HG02981 (cell line): ENCODE data around the gene INS.

Experiments
- ATAC-seq: cut with Tn5 transposase; IDR thresholded peaks from one replicate; pipeline ENCODE4 v1.9.1; 2021; ENCODE audit warnings: mild to moderate bottlenecking, moderate library complexity; ENCODE audit not compliant: unreplicated experiment

Gene INS

DNA sequence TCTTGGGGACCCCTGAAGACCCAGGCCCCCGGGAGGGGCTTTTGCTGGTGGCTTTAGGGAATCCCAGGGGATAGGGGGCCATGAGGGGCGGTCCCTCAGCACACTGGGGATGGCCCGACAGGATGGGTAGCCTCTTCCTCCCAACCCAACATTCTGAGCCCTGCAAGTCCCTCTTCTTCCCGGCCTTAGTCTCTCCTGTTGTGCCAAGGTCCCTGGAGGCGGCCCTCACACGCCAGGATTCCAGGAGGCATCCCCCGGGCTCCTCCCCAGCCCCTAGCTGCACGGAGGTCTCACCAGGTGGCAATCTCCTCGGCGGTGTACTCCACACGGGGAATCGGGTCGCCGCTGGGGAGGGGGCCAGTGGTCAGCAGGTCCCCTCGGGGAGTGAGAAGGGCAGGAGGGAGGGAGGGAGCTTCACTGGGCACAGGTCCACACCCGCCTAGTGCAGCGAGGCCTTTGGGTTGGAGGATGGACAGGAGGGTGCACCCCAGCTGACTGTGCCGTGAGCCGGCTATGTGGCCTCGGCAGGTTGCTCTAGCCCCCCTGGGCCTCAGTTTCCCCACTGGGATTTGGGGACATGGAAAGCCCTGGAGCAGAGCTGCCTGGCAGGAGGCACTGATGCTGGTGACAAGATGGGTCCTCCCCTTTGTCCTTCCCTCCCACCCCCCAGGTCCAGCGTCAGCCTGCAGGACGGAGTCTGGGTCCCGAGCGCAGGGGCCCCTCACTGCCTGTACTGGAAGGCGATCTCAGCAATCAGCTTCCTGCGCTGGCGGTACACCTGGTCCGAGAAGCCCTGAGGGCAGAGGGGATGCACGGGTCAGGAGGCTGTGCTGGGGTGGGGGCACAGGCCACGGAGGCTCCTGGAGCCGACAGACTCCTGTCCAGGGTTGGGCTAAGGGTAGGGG is 6.4 kb upstream of the INS start:
- ATAC-seq = no peak

DNA sequence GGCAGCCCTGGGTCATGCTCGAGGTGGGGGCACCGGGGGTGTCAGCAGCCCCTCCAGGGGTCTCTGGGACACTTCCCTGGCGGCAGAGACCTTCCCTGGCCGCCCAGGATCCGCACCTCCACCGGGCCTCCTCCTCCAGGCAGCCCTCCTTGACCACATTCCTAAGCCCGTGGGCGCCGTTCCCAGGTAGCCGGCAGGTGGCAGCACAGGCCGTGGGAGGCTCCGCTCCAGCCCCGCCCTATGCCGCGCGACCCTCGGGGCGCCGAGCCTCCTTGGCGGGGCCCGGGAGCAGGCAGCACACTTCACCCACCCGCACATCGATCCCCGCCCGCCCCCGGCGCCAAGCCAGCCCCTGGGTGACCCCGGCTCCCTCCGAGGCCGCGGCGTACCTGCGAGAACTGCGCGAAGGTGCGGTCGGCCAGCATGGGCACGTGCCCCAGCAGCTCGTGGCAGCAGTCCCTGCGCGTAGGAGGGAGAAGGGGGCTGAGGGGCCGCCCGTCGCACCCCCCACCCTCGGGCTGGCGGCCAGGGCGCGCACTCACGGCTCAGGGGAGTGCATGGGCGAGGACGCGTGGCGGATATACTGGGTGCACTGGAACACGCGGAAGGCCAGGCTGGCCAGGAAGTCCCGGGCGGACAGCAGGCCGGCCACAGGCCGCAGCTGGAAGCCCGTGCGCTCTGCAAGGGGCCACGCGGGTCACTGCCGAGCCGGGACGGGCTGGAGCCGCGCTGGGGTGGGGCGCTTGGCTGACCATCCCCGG is 5.3 kb upstream of the INS start:
- ATAC-seq = no peak

DNA sequence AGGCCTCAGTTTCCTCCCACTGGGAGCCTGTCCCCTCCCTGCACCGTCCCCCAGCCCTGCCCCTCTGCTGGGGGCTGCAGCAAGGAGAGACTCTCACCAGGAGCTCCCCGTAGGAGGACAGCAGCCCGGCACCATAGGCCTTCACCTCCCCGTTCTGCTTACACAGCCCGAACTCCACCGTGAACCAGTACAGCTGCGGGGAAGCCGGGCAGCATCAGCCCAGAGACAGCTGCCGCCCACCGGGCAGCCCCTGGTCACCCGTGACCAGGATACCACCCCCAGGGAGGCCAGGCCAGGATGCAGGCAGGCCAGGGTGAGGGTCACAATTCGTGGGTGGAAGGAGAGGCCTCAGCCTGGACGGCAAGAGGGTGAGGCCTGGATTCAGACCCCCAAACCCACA is 4.6 kb upstream of the INS start:
- ATAC-seq = no peak

GRCh38 chr11:2164861-2165555 is 4.0 kb upstream of the INS start:
- no peak for ATAC-seq

DNA sequence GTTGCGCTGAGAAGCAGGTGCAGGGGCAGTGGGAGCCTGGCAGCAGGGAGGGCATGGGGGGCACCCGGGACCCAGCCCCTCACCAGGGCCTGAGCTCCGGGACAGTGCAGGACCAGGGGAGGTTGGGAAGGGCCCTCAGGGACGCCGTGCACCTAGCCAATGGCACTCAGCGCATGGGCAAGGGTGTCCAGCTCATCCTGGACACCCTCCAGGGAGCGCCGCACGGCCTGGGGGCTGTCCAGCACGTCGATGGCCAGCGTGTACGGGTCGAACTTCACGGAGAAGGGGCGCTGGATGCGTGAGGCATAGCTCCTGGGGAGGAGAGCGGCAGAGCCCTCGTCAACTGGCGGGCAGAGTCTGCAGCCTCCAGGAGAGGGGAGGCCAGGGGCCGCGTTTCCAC is 3.1 kb upstream of the INS start:
- no peak for ATAC-seq

DNA sequence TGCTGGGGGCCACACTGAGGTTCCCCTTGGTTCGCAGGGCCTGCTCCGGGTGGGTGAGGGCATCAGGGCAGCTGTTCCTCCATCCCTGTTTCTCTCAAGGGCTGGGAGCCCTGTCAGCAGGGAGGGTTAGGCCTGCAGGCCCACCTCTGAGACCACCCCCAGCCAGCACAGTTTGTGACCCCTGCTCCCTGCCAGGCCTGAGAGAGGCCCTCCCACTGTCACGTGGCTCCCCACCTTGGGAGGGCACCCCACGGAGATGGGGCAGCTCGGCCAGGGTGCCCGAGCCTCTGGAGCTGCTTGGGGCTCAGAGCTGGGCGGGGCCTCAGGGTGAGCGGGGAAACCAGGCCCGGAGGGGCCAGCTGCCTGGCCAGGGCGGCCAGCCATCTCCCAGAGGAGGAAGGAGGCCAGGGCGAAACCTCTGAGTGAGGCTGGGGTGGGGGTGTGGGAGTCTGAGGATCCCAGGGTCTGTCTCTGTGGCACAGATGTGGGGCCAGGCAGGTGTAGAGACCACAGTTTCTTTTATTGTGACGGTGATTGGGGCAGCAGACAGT is 2.5 kb upstream of the INS start:
- ATAC-seq = no peak

- ATAC-seq = no peak
These were observed 1.2 kb downstream of the INS start for GRCh38 chr11:2159536-2160413.

DNA sequence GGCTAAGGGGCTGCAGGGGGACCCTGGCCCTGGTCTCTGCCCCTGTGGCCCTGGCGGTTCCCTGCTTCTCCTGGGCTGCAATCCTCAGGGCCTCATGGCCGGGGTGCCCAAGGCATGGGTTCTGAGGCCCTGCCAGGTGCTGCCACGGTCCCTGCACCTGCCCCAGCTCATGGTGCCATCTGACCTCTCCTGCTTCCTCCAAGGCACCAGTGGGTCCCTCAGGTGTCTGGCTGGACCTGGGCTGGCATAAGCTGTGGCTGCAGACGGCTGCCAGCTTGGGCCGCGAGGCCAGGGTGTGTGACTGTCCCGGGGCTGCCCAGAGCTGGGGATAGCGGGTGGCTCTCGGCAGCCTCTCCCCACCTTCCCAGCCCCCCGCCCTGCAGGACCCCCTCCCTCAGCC is 2.0 kb downstream of the INS start:
- ATAC-seq = no peak

- ATAC-seq = no peak
These were observed 2.7 kb downstream of the INS start for GRCh38 chr11:2158296-2158737.

- no peak for ATAC-seq
These were observed 3.5 kb downstream of the INS start for GRCh38 chr11:2157294-2158040.

DNA sequence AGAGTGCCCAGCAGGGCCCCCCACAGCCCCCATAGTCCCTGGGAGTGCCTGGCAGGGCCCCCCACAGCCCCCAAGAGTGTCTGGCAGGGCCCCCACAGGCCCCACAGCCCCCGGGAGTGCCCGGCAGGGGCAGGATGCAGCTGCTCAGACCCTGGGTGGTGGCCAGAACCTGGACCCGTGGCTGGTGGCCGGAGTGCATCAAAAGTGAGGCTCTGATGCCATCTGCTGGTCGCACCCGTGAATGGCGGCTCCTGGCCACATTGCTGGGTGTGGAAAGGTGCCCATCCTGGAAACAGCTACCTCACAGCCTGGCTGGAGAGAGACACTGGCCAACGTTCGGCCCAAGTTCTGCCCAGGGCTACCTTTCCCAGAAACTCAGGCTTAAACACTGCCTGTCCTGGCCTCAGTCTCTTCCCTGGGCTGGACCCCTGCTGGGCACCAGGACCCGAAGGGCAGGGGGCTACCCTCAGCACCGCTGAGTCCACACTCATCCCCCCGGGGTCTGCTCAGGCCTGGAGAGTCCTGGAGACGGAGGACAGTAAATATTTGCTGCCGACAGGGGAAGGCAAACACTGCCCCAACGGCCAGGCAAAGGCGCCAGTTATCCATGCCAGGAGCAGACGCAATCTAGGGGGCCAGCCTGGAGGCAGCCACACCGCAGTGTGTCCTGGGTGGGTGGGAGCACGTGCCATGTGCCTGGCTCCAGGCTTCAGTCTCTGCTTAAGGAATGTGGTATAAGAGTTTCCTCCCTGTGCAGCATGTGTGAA is 4.4 kb downstream of the INS start:
- ATAC-seq = no peak

DNA sequence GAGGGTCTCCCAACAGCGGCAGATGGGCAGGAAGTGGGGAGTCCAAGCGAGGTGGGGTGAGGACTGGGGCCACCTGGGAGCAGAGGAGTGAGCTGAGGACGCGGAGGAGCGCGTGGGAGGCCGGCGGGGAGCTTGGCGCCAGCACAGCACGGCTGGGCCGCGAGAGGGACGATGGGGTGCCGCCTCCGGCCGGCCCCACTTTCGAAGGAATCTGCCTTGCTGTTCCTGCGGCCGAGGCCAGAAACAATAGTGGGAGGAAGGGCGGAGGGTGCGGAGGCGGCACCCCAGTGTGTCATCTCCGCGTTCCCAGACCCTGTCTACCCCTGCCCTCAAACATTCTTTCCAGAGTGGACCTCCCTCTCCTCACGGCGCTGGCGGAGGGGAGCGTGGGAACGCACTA is 5.5 kb downstream of the INS start:
- no peak for ATAC-seq

- ATAC-seq = no peak
These were observed 6.1 kb downstream of the INS start for GRCh38 chr11:2154889-2155288.

DNA sequence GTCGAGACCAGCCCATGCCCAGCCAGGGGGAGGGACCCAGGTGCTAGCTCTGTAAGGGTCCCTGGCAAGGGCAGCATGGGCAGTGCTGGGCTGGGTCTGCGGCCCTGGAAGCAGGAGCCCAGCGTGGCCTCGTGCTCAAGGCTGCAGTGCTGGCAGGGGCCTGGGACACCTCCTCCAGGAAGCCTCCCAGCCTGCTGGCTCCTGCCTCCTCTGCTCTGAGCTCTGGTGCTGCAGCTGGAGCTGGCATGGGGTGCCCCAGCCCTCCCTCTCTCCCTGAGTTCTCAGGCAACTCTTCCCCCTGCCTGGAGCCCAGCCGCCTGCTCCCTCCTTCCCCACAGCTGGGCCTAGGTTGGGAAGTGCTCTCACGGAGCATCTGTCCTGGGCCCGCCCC is 6.8 kb downstream of the INS start:
- ATAC-seq = no peak

DNA sequence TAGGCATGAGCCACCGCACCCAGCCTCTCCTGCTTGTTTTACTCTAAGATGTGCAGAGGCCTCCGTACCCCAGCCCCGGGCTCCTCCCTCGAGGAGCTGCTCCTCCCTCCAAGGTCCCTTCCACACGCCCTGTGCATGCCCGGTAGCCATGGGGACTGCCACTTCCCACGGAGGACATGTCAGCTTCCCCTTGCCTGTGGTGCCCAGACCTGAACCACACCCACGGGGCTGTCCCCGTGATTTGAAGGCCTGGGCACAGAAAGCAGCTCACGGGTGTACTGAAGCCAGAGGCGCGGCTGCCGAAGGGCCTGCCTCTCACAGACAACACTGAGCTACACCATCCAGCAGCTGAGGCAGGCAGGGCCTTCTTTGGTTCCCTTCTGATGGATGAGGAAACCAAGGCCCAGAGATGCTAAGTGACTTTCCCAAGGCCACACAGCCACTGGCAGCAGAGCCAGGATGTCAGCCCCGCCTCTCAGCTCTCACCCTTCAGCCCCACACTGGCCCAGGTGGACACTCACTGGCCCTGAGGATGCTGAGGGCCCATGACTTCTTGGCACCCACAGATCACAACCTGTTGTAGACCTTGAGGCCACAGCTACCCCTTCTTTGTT is 7.3 kb downstream of the INS start:
- no peak for ATAC-seq

GRCh38 chr11:2151500-2152257 is 9.3 kb downstream of the INS start:
- no peak for ATAC-seq
